ENCODE measurements around the gene KRTAP5-11. TPM values are rescaled to one million over a fixed set of nuclear protein-coding genes. Genes with fewer than 3 reads are reported as not detected.

Gene KRTAP5-11
- total RNA-seq, 1 donor, result not detected

DNA sequence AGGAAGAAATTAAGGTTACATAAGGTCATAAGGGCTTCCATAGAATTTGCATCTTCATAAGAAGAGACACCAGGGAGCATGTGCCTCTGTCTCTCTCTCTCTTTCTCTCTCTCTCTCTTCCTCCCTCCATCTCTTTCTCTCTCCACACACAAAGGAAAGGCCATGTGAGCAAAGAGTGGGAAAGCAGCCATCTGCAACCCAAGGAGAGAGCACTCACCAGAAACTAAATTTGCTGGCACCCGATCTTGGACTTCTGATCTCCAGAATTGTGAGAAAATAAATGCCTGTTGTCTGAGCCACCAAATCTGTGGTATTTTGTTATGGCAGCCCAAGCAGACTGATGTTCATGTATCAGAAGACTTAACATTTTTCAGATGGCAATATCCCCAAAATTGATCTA lies 23.7 kb downstream of the KRTAP5-11 start:
- Histone ChIP-seq H3K4me2 (ENCODE audit: insufficient read depth, low read length) (no peak overlapping the region), H4K20me1 (ENCODE audit: insufficient read depth, low read length) (no peaks in the 10 kb centered on the region), H3K9me3 (ENCODE audit: low read depth, low read length) (no peaks in the 10 kb centered on the region), H3K4me1 (ENCODE audit: insufficient read depth, low read length) (no peaks in the 10 kb centered on the region), H3K27me3 (ENCODE audit: insufficient read depth, low read length) (peaks cover 7% of the 10 kb centered on the region), H2AFZ (ENCODE audit: low read length) (no peak overlapping the region), H3K79me2 (ENCODE audit: insufficient read depth, low read length) (no peaks in the 10 kb centered on the region), H3K27ac (ENCODE audit: low read depth, low read length) (no peak overlapping the region), H3K4me3 (ENCODE audit: insufficient read depth, low read length) (no peak overlapping the region), H3K36me3 (ENCODE audit: insufficient read depth, low read length) (no peaks in the 10 kb centered on the region)
- DNase-seq (ENCODE audit: insufficient read length, low spot score, missing footprints), result no peak
- TF ChIP-seq, protein P1, sequence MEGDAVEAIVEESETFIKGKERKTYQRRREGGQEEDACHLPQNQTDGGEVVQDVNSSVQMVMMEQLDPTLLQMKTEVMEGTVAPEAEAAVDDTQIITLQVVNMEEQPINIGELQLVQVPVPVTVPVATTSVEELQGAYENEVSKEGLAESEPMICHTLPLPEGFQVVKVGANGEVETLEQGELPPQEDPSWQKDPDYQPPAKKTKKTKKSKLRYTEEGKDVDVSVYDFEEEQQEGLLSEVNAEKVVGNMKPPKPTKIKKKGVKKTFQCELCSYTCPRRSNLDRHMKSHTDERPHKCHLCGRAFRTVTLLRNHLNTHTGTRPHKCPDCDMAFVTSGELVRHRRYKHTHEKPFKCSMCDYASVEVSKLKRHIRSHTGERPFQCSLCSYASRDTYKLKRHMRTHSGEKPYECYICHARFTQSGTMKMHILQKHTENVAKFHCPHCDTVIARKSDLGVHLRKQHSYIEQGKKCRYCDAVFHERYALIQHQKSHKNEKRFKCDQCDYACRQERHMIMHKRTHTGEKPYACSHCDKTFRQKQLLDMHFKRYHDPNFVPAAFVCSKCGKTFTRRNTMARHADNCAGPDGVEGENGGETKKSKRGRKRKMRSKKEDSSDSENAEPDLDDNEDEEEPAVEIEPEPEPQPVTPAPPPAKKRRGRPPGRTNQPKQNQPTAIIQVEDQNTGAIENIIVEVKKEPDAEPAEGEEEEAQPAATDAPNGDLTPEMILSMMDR (IDR thresholded peaks at IDR 0.05; ENCODE audit: extremely low read depth, low read depth, low read length), result no peak

DNA sequence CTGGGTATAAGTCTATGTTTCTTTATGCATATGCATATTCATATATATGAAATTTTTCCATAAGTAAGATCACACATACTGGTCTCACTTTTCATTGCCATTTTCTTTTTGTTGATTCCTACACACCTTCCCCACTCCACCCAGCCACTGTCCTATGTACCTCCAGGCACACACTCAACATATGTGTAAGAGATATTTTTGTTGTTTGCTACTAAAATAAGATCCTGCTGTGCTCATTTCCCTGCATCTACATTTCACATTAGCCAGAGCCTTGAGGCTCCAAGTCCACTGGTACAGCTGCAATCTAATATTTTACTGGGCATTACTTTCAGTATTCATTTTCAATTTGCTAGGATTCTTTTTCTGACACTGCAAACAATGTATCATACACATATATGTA lies 25.4 kb downstream of the KRTAP5-11 start:
- no peak overlapping the region for H3K4me3 ChIP-seq (ENCODE audit: insufficient read depth, low read length)
- TF ChIP-seq, protein P1 (IDR thresholded peaks at IDR 0.05; ENCODE audit: extremely low read depth, low read depth, low read length), result no peak

DNA sequence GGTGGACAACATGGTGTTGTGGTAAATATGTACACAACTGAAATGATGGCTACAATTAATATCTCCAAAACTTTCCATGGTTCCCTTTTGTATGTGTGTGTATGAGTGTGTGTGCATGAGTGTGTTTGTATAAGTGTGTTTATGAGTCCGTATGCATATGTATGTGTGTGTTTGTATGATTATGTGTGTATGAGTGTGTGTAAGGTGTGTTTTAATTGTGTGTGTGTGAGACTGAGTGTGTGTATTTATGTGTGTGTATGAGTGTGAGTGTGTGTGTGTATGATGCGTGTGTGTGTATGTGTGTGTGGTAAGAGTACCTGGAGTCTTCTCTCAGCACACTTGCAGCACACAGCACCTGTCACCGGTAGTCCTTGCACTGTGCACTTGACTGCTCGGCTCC lies 26.7 kb downstream of the KRTAP5-11 start:
- no peak overlapping the region for H3K4me3 ChIP-seq (ENCODE audit: insufficient read depth, low read length)
- DNase-seq (ENCODE audit: insufficient read length, low spot score, missing footprints), result no peak
- no peaks in the 10 kb centered on the region for H3K9me3 ChIP-seq (ENCODE audit: low read depth, low read length)
- no peak overlapping the region for H2AFZ ChIP-seq (ENCODE audit: low read length)
- TF ChIP-seq, protein P1 (IDR thresholded peaks at IDR 0.05; ENCODE audit: extremely low read depth, low read depth, low read length), result no peak
- no peaks in the 10 kb centered on the region for H3K4me1 ChIP-seq (ENCODE audit: insufficient read depth, low read length)
- H3K36me3 ChIP-seq (ENCODE audit: insufficient read depth, low read length), result no peaks in the 10 kb centered on the region
- H4K20me1 ChIP-seq (ENCODE audit: insufficient read depth, low read length), result no peaks in the 10 kb centered on the region
- peaks cover 5% of the 10 kb centered on the region for H3K27me3 ChIP-seq (ENCODE audit: insufficient read depth, low read length)
- no peak overlapping the region for H3K4me2 ChIP-seq (ENCODE audit: insufficient read depth, low read length)
- H3K27ac ChIP-seq (ENCODE audit: low read depth, low read length), result no peak overlapping the region
- no peaks in the 10 kb centered on the region for H3K79me2 ChIP-seq (ENCODE audit: insufficient read depth, low read length)

More for the DNA sequence above, 25.4 kb downstream of the KRTAP5-11 start:
- no peaks in the 10 kb centered on the region for H3K79me2 ChIP-seq (ENCODE audit: insufficient read depth, low read length)
- DNase-seq (ENCODE audit: insufficient read length, low spot score, missing footprints), result no peak
- no peaks in the 10 kb centered on the region for H3K9me3 ChIP-seq (ENCODE audit: low read depth, low read length)
- no peaks in the 10 kb centered on the region for H4K20me1 ChIP-seq (ENCODE audit: insufficient read depth, low read length)
- H3K27me3 ChIP-seq (ENCODE audit: insufficient read depth, low read length), result peaks cover 5% of the 10 kb centered on the region
- H3K36me3 ChIP-seq (ENCODE audit: insufficient read depth, low read length), result no peaks in the 10 kb centered on the region
- H3K4me2 ChIP-seq (ENCODE audit: insufficient read depth, low read length), result no peak overlapping the region
- no peak overlapping the region for H2AFZ ChIP-seq (ENCODE audit: low read length)
- no peak overlapping the region for H3K27ac ChIP-seq (ENCODE audit: low read depth, low read length)
- H3K4me1 ChIP-seq (ENCODE audit: insufficient read depth, low read length), result no peaks in the 10 kb centered on the region

DNA sequence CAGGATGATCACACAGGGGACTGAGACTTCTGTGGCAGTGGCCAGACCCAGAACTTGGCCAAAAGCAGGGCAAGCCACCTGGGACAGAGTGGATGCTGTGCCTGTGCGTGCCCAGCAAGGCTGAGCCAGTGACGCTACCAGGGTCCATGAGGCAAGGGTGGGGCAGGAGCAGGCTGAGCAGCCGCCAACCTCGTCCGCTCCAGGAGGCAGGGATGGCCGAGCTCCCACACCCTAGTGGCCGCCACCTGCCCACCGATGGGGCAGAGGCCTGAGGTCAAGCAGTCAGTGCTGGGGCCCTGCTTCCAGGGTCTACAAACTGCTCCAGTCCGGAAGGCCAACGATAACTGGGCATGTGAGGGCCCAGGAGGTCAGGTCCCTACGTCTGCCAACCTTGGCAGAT lies 27.2 kb downstream of the KRTAP5-11 start:
- Histone ChIP-seq H3K4me2 (ENCODE audit: insufficient read depth, low read length) (no peak overlapping the region), H3K27me3 (ENCODE audit: insufficient read depth, low read length) (peaks cover 5% of the 10 kb centered on the region), H3K4me1 (ENCODE audit: insufficient read depth, low read length) (no peaks in the 10 kb centered on the region), H3K9me3 (ENCODE audit: low read depth, low read length) (no peaks in the 10 kb centered on the region), H3K4me3 (ENCODE audit: insufficient read depth, low read length) (no peak overlapping the region), H2AFZ (ENCODE audit: low read length) (no peak overlapping the region), H3K36me3 (ENCODE audit: insufficient read depth, low read length) (no peaks in the 10 kb centered on the region), H4K20me1 (ENCODE audit: insufficient read depth, low read length) (no peaks in the 10 kb centered on the region), H3K27ac (ENCODE audit: low read depth, low read length) (no peak overlapping the region), H3K79me2 (ENCODE audit: insufficient read depth, low read length) (no peaks in the 10 kb centered on the region)
- TF ChIP-seq, protein P1 (IDR thresholded peaks at IDR 0.05; ENCODE audit: extremely low read depth, low read depth, low read length), result no peak
- DNase-seq (ENCODE audit: insufficient read length, low spot score, missing footprints), result no peak
